ENCODE results near the gene PSMC5. TPM values are rescaled to one million over a fixed set of nuclear protein-coding genes. Genes with fewer than 3 reads are reported as not detected.

The PSMC5 gene
- total and polyA plus RNA-seq, 9 of the 15 experiments (the other 6 are each of a cell fraction or from before 2014, with no cell fraction given), result 89.2 to 393 (median 161) TPM

DNA sequence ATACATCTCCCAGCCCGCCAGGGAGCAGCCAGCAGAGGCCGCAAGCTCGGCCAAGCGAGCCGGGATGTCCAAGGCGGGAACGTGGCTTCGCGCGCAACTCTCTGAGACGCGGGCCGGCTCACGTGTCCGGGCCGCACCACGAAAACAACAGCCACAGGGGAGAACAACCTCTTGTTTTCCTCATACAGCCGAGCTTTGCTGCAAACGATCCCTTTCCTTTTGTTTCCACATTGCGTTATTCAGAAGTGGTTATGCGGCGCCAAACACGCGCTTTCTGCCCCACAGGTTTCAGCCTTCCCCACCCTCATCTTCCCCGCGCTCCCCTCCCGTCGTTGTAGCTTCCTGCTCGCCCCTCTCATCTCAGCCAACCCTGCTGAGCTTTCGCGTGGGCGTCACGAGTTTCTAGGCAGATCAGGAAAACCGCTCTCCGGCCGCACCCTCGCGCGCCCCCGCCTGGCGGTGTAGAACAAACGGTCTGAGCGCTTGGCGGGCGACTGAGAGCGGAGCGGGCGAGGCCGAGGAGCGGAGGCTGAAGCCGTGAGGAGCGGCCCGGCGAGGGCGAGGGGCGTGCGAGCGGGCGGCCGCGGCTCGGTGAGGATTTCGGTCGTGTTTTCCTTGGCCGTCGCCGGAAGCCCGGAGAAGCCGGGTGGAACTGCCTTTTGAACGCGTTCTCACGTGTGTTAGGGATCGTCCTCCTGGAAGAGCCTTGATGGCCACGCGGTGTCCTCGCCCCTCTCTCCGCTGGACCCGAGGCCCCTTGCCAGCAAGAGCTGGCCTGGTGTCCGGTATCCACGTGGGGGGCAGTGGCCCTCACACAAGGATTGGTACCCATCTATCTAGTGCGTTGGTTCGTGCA lies 21.8 kb downstream of the PSMC5 start (continued):
- TF ChIP-seq MAFF (IDR thresholded peaks at IDR 0.05; ENCODE audit: low read length), result peak; percentile 52; the same call in 1 of the 2 replicates
- TF ChIP-seq KHSRP (IDR thresholded peaks at IDR 0.05), result peak; percentile 79
- no peak for TF ChIP-seq NELFE (IDR thresholded peaks at IDR 0.05; ENCODE audit: insufficient read depth, insufficient read length)
- TF ChIP-seq POLR2G (IDR thresholded peaks at IDR 0.05; ENCODE audit: low read depth, low read length), result peak; percentile 92
- TF ChIP-seq, protein P1, sequence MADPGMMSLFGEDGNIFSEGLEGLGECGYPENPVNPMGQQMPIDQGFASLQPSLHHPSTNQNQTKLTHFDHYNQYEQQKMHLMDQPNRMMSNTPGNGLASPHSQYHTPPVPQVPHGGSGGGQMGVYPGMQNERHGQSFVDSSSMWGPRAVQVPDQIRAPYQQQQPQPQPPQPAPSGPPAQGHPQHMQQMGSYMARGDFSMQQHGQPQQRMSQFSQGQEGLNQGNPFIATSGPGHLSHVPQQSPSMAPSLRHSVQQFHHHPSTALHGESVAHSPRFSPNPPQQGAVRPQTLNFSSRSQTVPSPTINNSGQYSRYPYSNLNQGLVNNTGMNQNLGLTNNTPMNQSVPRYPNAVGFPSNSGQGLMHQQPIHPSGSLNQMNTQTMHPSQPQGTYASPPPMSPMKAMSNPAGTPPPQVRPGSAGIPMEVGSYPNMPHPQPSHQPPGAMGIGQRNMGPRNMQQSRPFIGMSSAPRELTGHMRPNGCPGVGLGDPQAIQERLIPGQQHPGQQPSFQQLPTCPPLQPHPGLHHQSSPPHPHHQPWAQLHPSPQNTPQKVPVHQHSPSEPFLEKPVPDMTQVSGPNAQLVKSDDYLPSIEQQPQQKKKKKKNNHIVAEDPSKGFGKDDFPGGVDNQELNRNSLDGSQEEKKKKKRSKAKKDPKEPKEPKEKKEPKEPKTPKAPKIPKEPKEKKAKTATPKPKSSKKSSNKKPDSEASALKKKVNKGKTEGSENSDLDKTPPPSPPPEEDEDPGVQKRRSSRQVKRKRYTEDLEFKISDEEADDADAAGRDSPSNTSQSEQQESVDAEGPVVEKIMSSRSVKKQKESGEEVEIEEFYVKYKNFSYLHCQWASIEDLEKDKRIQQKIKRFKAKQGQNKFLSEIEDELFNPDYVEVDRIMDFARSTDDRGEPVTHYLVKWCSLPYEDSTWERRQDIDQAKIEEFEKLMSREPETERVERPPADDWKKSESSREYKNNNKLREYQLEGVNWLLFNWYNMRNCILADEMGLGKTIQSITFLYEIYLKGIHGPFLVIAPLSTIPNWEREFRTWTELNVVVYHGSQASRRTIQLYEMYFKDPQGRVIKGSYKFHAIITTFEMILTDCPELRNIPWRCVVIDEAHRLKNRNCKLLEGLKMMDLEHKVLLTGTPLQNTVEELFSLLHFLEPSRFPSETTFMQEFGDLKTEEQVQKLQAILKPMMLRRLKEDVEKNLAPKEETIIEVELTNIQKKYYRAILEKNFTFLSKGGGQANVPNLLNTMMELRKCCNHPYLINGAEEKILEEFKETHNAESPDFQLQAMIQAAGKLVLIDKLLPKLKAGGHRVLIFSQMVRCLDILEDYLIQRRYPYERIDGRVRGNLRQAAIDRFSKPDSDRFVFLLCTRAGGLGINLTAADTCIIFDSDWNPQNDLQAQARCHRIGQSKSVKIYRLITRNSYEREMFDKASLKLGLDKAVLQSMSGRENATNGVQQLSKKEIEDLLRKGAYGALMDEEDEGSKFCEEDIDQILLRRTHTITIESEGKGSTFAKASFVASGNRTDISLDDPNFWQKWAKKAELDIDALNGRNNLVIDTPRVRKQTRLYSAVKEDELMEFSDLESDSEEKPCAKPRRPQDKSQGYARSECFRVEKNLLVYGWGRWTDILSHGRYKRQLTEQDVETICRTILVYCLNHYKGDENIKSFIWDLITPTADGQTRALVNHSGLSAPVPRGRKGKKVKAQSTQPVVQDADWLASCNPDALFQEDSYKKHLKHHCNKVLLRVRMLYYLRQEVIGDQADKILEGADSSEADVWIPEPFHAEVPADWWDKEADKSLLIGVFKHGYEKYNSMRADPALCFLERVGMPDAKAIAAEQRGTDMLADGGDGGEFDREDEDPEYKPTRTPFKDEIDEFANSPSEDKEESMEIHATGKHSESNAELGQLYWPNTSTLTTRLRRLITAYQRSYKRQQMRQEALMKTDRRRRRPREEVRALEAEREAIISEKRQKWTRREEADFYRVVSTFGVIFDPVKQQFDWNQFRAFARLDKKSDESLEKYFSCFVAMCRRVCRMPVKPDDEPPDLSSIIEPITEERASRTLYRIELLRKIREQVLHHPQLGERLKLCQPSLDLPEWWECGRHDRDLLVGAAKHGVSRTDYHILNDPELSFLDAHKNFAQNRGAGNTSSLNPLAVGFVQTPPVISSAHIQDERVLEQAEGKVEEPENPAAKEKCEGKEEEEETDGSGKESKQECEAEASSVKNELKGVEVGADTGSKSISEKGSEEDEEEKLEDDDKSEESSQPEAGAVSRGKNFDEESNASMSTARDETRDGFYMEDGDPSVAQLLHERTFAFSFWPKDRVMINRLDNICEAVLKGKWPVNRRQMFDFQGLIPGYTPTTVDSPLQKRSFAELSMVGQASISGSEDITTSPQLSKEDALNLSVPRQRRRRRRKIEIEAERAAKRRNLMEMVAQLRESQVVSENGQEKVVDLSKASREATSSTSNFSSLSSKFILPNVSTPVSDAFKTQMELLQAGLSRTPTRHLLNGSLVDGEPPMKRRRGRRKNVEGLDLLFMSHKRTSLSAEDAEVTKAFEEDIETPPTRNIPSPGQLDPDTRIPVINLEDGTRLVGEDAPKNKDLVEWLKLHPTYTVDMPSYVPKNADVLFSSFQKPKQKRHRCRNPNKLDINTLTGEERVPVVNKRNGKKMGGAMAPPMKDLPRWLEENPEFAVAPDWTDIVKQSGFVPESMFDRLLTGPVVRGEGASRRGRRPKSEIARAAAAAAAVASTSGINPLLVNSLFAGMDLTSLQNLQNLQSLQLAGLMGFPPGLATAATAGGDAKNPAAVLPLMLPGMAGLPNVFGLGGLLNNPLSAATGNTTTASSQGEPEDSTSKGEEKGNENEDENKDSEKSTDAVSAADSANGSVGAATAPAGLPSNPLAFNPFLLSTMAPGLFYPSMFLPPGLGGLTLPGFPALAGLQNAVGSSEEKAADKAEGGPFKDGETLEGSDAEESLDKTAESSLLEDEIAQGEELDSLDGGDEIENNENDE (IDR thresholded peaks at IDR 0.05; ENCODE audit: low read depth, low read length), result no peak
- TF ChIP-seq, protein P2, sequence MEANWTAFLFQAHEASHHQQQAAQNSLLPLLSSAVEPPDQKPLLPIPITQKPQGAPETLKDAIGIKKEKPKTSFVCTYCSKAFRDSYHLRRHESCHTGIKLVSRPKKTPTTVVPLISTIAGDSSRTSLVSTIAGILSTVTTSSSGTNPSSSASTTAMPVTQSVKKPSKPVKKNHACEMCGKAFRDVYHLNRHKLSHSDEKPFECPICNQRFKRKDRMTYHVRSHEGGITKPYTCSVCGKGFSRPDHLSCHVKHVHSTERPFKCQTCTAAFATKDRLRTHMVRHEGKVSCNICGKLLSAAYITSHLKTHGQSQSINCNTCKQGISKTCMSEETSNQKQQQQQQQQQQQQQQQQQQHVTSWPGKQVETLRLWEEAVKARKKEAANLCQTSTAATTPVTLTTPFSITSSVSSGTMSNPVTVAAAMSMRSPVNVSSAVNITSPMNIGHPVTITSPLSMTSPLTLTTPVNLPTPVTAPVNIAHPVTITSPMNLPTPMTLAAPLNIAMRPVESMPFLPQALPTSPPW (CRISPR knock-in tag; IDR thresholded peaks at IDR 0.05), result no peak
- TF ChIP-seq, protein P3, sequence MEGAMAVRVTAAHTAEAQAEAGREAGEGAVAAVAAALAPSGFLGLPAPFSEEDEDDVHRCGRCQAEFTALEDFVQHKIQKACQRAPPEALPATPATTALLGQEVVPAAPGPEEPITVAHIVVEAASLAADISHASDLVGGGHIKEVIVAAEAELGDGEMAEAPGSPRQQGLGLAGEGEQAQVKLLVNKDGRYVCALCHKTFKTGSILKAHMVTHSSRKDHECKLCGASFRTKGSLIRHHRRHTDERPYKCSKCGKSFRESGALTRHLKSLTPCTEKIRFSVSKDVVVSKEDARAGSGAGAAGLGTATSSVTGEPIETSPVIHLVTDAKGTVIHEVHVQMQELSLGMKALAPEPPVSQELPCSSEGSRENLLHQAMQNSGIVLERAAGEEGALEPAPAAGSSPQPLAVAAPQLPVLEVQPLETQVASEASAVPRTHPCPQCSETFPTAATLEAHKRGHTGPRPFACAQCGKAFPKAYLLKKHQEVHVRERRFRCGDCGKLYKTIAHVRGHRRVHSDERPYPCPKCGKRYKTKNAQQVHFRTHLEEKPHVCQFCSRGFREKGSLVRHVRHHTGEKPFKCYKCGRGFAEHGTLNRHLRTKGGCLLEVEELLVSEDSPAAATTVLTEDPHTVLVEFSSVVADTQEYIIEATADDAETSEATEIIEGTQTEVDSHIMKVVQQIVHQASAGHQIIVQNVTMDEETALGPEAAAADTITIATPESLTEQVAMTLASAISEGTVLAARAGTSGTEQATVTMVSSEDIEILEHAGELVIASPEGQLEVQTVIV (CRISPR knock-in tag; IDR thresholded peaks at IDR 0.05; ENCODE audit: borderline replicate concordance), result no peak
- no peak for TF ChIP-seq RHOXF2B (CRISPR knock-in tag; conservative IDR thresholded peaks at IDR 0.05)
- TF ChIP-seq GTF2F1 (IDR thresholded peaks at IDR 0.05; ENCODE audit: low read depth, low read length), result peak; percentile 94
- TF ChIP-seq, protein P4, sequence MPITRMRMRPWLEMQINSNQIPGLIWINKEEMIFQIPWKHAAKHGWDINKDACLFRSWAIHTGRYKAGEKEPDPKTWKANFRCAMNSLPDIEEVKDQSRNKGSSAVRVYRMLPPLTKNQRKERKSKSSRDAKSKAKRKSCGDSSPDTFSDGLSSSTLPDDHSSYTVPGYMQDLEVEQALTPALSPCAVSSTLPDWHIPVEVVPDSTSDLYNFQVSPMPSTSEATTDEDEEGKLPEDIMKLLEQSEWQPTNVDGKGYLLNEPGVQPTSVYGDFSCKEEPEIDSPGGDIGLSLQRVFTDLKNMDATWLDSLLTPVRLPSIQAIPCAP (CRISPR knock-in tag; IDR thresholded peaks at IDR 0.05; ENCODE audit: borderline replicate concordance), result peak; percentile 95

Data from K562 (cell line).